ENCODE measurements around the gene PRKN.

Gene PRKN

GRCh38 chr6:162450358-162450757, 277.2 kb downstream of the PRKN start:
- TF ChIP-seq, protein P1, sequence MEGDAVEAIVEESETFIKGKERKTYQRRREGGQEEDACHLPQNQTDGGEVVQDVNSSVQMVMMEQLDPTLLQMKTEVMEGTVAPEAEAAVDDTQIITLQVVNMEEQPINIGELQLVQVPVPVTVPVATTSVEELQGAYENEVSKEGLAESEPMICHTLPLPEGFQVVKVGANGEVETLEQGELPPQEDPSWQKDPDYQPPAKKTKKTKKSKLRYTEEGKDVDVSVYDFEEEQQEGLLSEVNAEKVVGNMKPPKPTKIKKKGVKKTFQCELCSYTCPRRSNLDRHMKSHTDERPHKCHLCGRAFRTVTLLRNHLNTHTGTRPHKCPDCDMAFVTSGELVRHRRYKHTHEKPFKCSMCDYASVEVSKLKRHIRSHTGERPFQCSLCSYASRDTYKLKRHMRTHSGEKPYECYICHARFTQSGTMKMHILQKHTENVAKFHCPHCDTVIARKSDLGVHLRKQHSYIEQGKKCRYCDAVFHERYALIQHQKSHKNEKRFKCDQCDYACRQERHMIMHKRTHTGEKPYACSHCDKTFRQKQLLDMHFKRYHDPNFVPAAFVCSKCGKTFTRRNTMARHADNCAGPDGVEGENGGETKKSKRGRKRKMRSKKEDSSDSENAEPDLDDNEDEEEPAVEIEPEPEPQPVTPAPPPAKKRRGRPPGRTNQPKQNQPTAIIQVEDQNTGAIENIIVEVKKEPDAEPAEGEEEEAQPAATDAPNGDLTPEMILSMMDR (IDR thresholded peaks at IDR 0.05; ENCODE audit: low read depth, low read length) = no peak
- Histone ChIP-seq H3K4me3 (ENCODE audit: low read depth, low read length) (no peak overlapping the region), H3K36me3 (no peaks in the 10 kb centered on the region), H3K9me3 (ENCODE audit: severe bottlenecking) (no peaks in the 10 kb centered on the region), H3K27ac (no peak overlapping the region), H3K27me3 (ENCODE audit: insufficient read depth, low read depth, severe bottlenecking) (no peaks in the 10 kb centered on the region)
- no peak for DNase-seq

- no peak overlapping the region for H3K4me3 ChIP-seq (ENCODE audit: low read depth, low read length)
- no peaks in the 10 kb centered on the region for H3K9me3 ChIP-seq (ENCODE audit: severe bottlenecking)
- no peaks in the 10 kb centered on the region for H3K27me3 ChIP-seq (ENCODE audit: insufficient read depth, low read depth, severe bottlenecking)
- no peak overlapping the region for H3K27ac ChIP-seq
- DNase-seq = no peak
- no peaks in the 10 kb centered on the region for H3K36me3 ChIP-seq
- TF ChIP-seq, protein P1 (IDR thresholded peaks at IDR 0.05; ENCODE audit: low read depth, low read length) = no peak
Measured at GRCh38 chr6:162448294-162448693, 279.3 kb downstream of the PRKN start.

DNA sequence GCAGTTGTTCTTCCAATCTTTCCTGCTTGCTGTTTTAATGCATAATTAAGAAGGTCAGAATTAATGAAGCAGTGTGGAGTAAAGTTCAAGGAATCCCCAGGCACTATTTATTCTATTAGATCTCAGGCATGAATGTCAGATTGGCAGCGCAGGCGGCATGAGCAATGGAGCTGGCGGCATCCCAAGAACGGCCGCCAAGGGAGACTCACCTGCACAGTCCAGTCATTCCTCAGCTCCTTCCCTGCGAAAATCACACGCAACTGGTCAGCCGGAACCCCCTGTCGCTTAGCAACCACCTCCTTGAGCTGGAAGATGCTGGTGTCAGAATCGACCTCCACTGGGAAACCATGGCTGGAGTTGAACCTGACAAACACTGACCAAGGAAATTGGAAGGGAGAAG, 284.5 kb downstream of the PRKN start:
- no peaks in the 10 kb centered on the region for H3K27me3 ChIP-seq (ENCODE audit: insufficient read depth, low read depth, severe bottlenecking)
- no peak overlapping the region for H3K27ac ChIP-seq
- TF ChIP-seq, protein P1 (IDR thresholded peaks at IDR 0.05; ENCODE audit: low read depth, low read length) = no peak

GRCh38 chr6:162442687-162443086, 284.9 kb downstream of the PRKN start:
- Histone ChIP-seq H3K36me3 (no peaks in the 10 kb centered on the region), H3K9me3 (ENCODE audit: severe bottlenecking) (peaks cover 2% of the 10 kb centered on the region), H3K27ac (no peak overlapping the region), H3K27me3 (ENCODE audit: insufficient read depth, low read depth, severe bottlenecking) (no peaks in the 10 kb centered on the region), H3K4me3 (ENCODE audit: low read depth, low read length) (no peak overlapping the region)
- peak; percentile 58 for DNase-seq
- TF ChIP-seq, protein P1 (IDR thresholded peaks at IDR 0.05; ENCODE audit: low read depth, low read length) = peak; percentile 80

More for the DNA sequence above, 284.5 kb downstream of the PRKN start:
- no peak for DNase-seq
- Histone ChIP-seq H3K4me3 (ENCODE audit: low read depth, low read length) (no peak overlapping the region), H3K36me3 (no peaks in the 10 kb centered on the region), H3K9me3 (ENCODE audit: severe bottlenecking) (peaks cover 2% of the 10 kb centered on the region)

DNA sequence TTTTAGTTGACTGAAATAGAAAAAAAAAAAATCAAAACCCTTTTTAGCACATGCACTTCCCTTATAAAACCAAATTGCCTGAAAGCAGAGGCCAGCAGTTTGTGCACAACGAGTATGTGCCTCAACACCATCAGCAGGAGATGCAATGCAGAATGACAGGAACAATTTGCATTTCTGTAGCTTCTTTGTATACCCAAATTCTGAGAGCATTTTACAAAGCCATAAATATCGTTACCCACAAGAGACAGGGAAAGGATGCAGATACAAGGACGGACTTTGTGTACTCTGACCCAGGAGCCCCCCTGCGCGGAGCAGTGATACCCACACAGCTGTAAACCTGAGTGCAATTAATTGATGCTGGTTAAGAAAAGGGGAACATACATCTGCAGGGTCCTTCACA, 285.6 kb downstream of the PRKN start:
- Histone ChIP-seq H3K9me3 (ENCODE audit: severe bottlenecking) (peaks cover 2% of the 10 kb centered on the region), H3K36me3 (no peaks in the 10 kb centered on the region), H3K27me3 (ENCODE audit: insufficient read depth, low read depth, severe bottlenecking) (no peaks in the 10 kb centered on the region), H3K27ac (no peak overlapping the region), H3K4me3 (ENCODE audit: low read depth, low read length) (no peak overlapping the region)
- DNase-seq = no peak
- TF ChIP-seq, protein P1 (IDR thresholded peaks at IDR 0.05; ENCODE audit: low read depth, low read length) = no peak

- Histone ChIP-seq H3K4me3 (ENCODE audit: low read depth, low read length) (no peak overlapping the region), H3K36me3 (no peaks in the 10 kb centered on the region), H3K9me3 (ENCODE audit: severe bottlenecking) (peaks cover 2% of the 10 kb centered on the region), H3K27me3 (ENCODE audit: insufficient read depth, low read depth, severe bottlenecking) (no peaks in the 10 kb centered on the region), H3K27ac (no peak overlapping the region)
- TF ChIP-seq, protein P1 (IDR thresholded peaks at IDR 0.05; ENCODE audit: low read depth, low read length) = no peak
- DNase-seq = no peak
Measured at GRCh38 chr6:162438980-162439379, 288.6 kb downstream of the PRKN start.
